HEK293 (cell line): ENCODE data around the gene CNKSR3.
A peak's percentile ranks its signal among the peaks of the same experiment; 100 is the strongest.

Source experiments
- CTCF ChIA-PET: fragments of 350-600 bp; formaldehyde crosslinking; extraction: SDS; loops from one replicate; lab custom pipeline; 2021; ENCODE audit warnings: antibody characterized with exemption; lab: Yijun Ruan, JAX
- POLR2A ChIA-PET: fragments of 300-600 bp; formaldehyde crosslinking; extraction: SDS; loops from one replicate; lab custom pipeline; 2020; ENCODE audit warnings: antibody characterized with exemption, inconsistent platforms; lab: Yijun Ruan, JAX
- H3K27ac ChIP-seq: fragments of 200-500 bp; sonication (Bioruptor generic); 2 replicates; pipeline ENCODE4 v1.5.1; 2014; ENCODE audit warnings: low read depth, low read length, control low read depth, inconsistent platforms; ENCODE audit errors: extremely low read depth
- H3K36me3 ChIP-seq, 2 experiments: fragments of 200-500 bp in 1 of 2; sonication (Bioruptor generic) in 1 of 2; 1 replicate in 1 of 2; 2 replicates in 1 of 2; pipeline ENCODE4 v1.5.1; 2014 to 2017; ENCODE audit warnings: inconsistent platforms in 2 of 2, low read length in 2 of 2; ENCODE audit not compliant: control insufficient read depth in 2 of 2, insufficient read depth in 1 of 2
- H3K4me1 ChIP-seq: fragments of 200-500 bp; sonication (Bioruptor generic); 2 replicates; pipeline ENCODE4 v1.5.1; 2014; ENCODE audit warnings: mild to moderate bottlenecking, low read length, inconsistent platforms; ENCODE audit not compliant: control insufficient read depth, insufficient read depth
- H3K4me3 ChIP-seq: 2 replicates; pipeline ENCODE4 v1.5.1; 2011; ENCODE audit warnings: low read depth, mild to moderate bottlenecking, control low read depth, low read length, moderate library complexity
- H3K9me3 ChIP-seq: fragments of 200-500 bp; sonication (Bioruptor generic); 2 replicates; pipeline ENCODE4 v1.5.1; 2014; ENCODE audit warnings: low read depth, low read length, inconsistent platforms; ENCODE audit not compliant: control insufficient read depth, insufficient read depth
- INSM2 ChIP-seq: fragments of 450-650 bp; formaldehyde crosslinking; IDR thresholded peaks from 2 replicates; pipeline ENCODE4 v1.5.1; 2016; ENCODE audit warnings: missing biosample characterization, missing genetic modification characterization
- KLF16 ChIP-seq: fragments of 450-650 bp; formaldehyde crosslinking; IDR thresholded peaks from 2 replicates; pipeline ENCODE4 v1.5.1; 2017; ENCODE audit warnings: missing biosample characterization, missing genetic modification characterization
- SCRT1 ChIP-seq: fragments of 450-650 bp; formaldehyde crosslinking; IDR thresholded peaks from 2 replicates; pipeline ENCODE4 v1.5.1; 2016; ENCODE audit warnings: missing biosample characterization, missing genetic modification characterization, borderline replicate concordance
- SP7 ChIP-seq: fragments of 450-650 bp; formaldehyde crosslinking; IDR thresholded peaks from 2 replicates; pipeline ENCODE4 v1.5.1; 2016; ENCODE audit warnings: missing biosample characterization, missing genetic modification characterization
- TSHZ1 ChIP-seq: fragments of 450-650 bp; formaldehyde crosslinking; IDR thresholded peaks from 2 replicates; pipeline ENCODE4 v1.5.1; 2016; ENCODE audit warnings: missing biosample characterization, missing genetic modification characterization, borderline replicate concordance
- ZBTB10 ChIP-seq: fragments of 450-650 bp; formaldehyde crosslinking; IDR thresholded peaks from 2 replicates; pipeline ENCODE4 v1.5.1; 2016; ENCODE audit warnings: missing biosample characterization, missing genetic modification characterization
- ZBTB6 ChIP-seq: fragments of 450-650 bp; formaldehyde crosslinking; IDR thresholded peaks from 2 replicates; pipeline ENCODE4 v1.5.1; 2017; ENCODE audit warnings: missing biosample characterization, missing genetic modification characterization
- ZNF16 ChIP-seq: fragments of 450-650 bp; formaldehyde crosslinking; IDR thresholded peaks from 2 replicates; pipeline ENCODE4 v1.5.1; 2016; ENCODE audit warnings: low read depth, missing biosample characterization, missing genetic modification characterization
- ZNF311 ChIP-seq: fragments of 450-650 bp; formaldehyde crosslinking; IDR thresholded peaks from 2 replicates; pipeline ENCODE4 v1.5.1; 2017; ENCODE audit warnings: missing biosample characterization, missing genetic modification characterization, borderline replicate concordance
- ZNF341 ChIP-seq: fragments of 450-650 bp; formaldehyde crosslinking; IDR thresholded peaks from 2 replicates; pipeline ENCODE4; 2016; ENCODE audit warnings: low read depth, missing biosample characterization, missing genetic modification characterization
- ZNF354C ChIP-seq: fragments of 450-650 bp; formaldehyde crosslinking; IDR thresholded peaks from 2 replicates; pipeline ENCODE4 v1.5.1; 2016; ENCODE audit warnings: missing biosample characterization, missing genetic modification characterization, low read depth, borderline replicate concordance
- ZNF362 ChIP-seq: fragments of 450-650 bp; formaldehyde crosslinking; IDR thresholded peaks from 2 replicates; pipeline ENCODE4 v1.5.1; 2016; ENCODE audit warnings: missing biosample characterization, missing genetic modification characterization
- ZNF416 ChIP-seq: fragments of 450-650 bp; formaldehyde crosslinking; IDR thresholded peaks from 2 replicates; pipeline ENCODE4 v1.5.1; 2016; ENCODE audit warnings: missing biosample characterization, missing genetic modification characterization
- ZNF48 ChIP-seq: fragments of 450-650 bp; formaldehyde crosslinking; IDR thresholded peaks from 2 replicates; pipeline ENCODE4 v1.5.1; 2016; ENCODE audit warnings: missing biosample characterization, missing genetic modification characterization
- ZNF548 ChIP-seq: fragments of 450-650 bp; formaldehyde crosslinking; IDR thresholded peaks from 2 replicates; pipeline ENCODE4 v1.5.1; 2016; ENCODE audit warnings: missing biosample characterization, missing genetic modification characterization
- ZNF571 ChIP-seq: fragments of 450-650 bp; formaldehyde crosslinking; IDR thresholded peaks from 2 replicates; pipeline ENCODE4 v1.5.0; 2017; ENCODE audit warnings: missing biosample characterization, missing genetic modification characterization
- ZNF596 ChIP-seq: fragments of 450-650 bp; IDR thresholded peaks from 2 replicates; pipeline ENCODE4 v1.5.0; 2018; ENCODE audit warnings: missing biosample characterization, mild to moderate bottlenecking, missing genetic modification characterization, moderate library complexity
- ZNF621 ChIP-seq: fragments of 450-650 bp; formaldehyde crosslinking; IDR thresholded peaks from 2 replicates; pipeline ENCODE4 v1.5.1; 2017; ENCODE audit warnings: missing biosample characterization, missing genetic modification characterization
- ZNF623 ChIP-seq: fragments of 450-650 bp; formaldehyde crosslinking; IDR thresholded peaks from 2 replicates; pipeline ENCODE4 v1.5.1; 2016; ENCODE audit warnings: missing biosample characterization, missing genetic modification characterization
- ZNF626 ChIP-seq: fragments of 450-650 bp; sonication (Bioruptor Pico); formaldehyde crosslinking; IDR thresholded peaks from 2 replicates; pipeline ENCODE4 v1.5.1; 2018; ENCODE audit warnings: missing biosample characterization, missing genetic modification characterization, inconsistent platforms
- ZNF701 ChIP-seq: fragments of 450-650 bp; formaldehyde crosslinking; IDR thresholded peaks from 2 replicates; pipeline ENCODE4 v1.5.1; 2016; ENCODE audit warnings: missing biosample characterization, missing genetic modification characterization
- ZNF704 ChIP-seq: fragments of 450-650 bp; formaldehyde crosslinking; IDR thresholded peaks from 2 replicates; pipeline ENCODE4 v1.5.1; 2016; ENCODE audit warnings: missing biosample characterization, missing genetic modification characterization
- ZNF707 ChIP-seq: fragments of 450-650 bp; formaldehyde crosslinking; IDR thresholded peaks from 2 replicates; pipeline ENCODE4 v1.5.1; 2016; ENCODE audit warnings: missing biosample characterization, missing genetic modification characterization
- ZSCAN30 ChIP-seq: fragments of 450-650 bp; IDR thresholded peaks from 2 replicates; pipeline ENCODE4 v1.5.1; 2018; ENCODE audit warnings: missing biosample characterization, mild to moderate bottlenecking, missing genetic modification characterization, moderate library complexity

The CNKSR3 gene

GRCh38 chr6:154459513-154459912 is 51.0 kb downstream of the CNKSR3 start (continued):
- TF ChIP-seq INSM2 (tag by site-specific recombination) (no peak), ZNF48 (tag by site-specific recombination) (no peak), ZNF596 (tag by site-specific recombination) (no peak)

- ChIA-PET POLR2A (interaction anchor here (0.7 kb wide), 1 partner anchor 164 kb away, joined by 3 read pairs; no protein-coding TSS in a partner anchor), CTCF (interaction anchor here (0.6 to 2.6 kb wide), 12 partner anchors 11 to 405 kb away, joined by 3 to 12 read pairs (median 4); no protein-coding TSS in a partner anchor)
- peaks cover 16% of the 10 kb centered on the region for H3K4me1 ChIP-seq
- H3K9me3 ChIP-seq: no peaks in the 10 kb centered on the region
- no peak overlapping the region for H3K27ac ChIP-seq
- H3K36me3 ChIP-seq: no peaks in the 10 kb centered on the region
- no peak overlapping the region for H3K4me3 ChIP-seq
- TF ChIP-seq ZNF548 (tag by site-specific recombination): no peak
- TF ChIP-seq KLF16 (tag by site-specific recombination): no peak
- no peak for TF ChIP-seq ZSCAN30 (tag by site-specific recombination)
- TF ChIP-seq SP7 (tag by site-specific recombination): peak; percentile 83
- no peak for TF ChIP-seq ZBTB6 (tag by site-specific recombination)
- no peak for TF ChIP-seq ZBTB10
- TF ChIP-seq ZNF704 (tag by site-specific recombination): no peak
- TF ChIP-seq ZNF623: no peak
- TF ChIP-seq ZNF621 (tag by site-specific recombination): no peak
- no peak for TF ChIP-seq ZNF626 (tag by site-specific recombination)
- TF ChIP-seq ZNF707: no peak
- TF ChIP-seq ZNF571 (tag by site-specific recombination): no peak
- peak; percentile 76; the same call in 1 of the 2 replicates for TF ChIP-seq ZNF362
- TF ChIP-seq ZNF311: no peak
- no peak for TF ChIP-seq ZNF701 (tag by site-specific recombination)
- no peak for TF ChIP-seq ZNF341 (tag by site-specific recombination)
- no peak for TF ChIP-seq ZNF416 (tag by site-specific recombination)
- no peak for TF ChIP-seq ZNF354C (tag by site-specific recombination)
- no peak; the same call in 1 of the 2 replicates for TF ChIP-seq TSHZ1 (tag by site-specific recombination)
- no peak for TF ChIP-seq SCRT1 (tag by site-specific recombination)
- no peak for TF ChIP-seq ZNF16 (tag by site-specific recombination)
Observed at GRCh38 chr6:154458565-154459470, 51.7 kb downstream of the CNKSR3 start.
